ENCODE data around the gene RIPOR2.
A peak's percentile ranks its signal among the peaks of the same experiment; 100 is the strongest.

Gene RIPOR2

GRCh38 chr6:24840187-24840586 is 95.6 kb downstream of the RIPOR2 start:
- no peak for DNase-seq

GRCh38 chr6:24838994-24839393 is 96.8 kb downstream of the RIPOR2 start:
- DNase-seq: peak in 1 of 5 experiments; percentile 34

- no peak for DNase-seq
These were observed 97.7 kb downstream of the RIPOR2 start for GRCh38 chr6:24838081-24838480.

GRCh38 chr6:24836109-24836508 is 99.7 kb downstream of the RIPOR2 start:
- DNase-seq: no peak

GRCh38 chr6:24833711-24834386 is 101.9 kb downstream of the RIPOR2 start:
- peak in 1 of 5 experiments; percentile 43 for DNase-seq

GRCh38 chr6:24832794-24833193 is 103.0 kb downstream of the RIPOR2 start:
- DNase-seq: no peak

- no peak for DNase-seq
These were observed 103.7 kb downstream of the RIPOR2 start for GRCh38 chr6:24831771-24832716.

GRCh38 chr6:24829657-24830056 is 106.1 kb downstream of the RIPOR2 start:
- DNase-seq: no peak

GRCh38 chr6:24827970-24828369 is 107.8 kb downstream of the RIPOR2 start:
- DNase-seq: no peak

DNA sequence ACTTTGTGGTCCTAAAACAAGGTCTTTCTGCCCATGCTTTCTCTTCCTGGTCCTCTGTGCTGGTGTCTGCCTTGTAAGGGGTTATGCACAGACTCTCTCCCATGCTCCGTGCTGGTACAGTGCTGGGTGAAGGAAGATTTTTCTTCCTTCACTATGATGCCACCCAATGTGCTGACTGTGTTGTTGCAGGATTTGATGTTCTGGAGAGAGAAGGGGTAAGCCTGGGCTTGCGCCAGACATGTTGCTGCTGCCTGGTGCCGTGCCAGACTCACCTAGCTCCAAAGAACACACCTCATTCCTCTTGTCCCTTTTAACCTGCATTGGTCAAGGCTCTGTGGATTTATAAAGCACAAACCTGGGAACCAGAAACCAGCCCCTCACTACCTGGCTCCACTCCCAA is 108.6 kb downstream of the RIPOR2 start:
- DNase-seq: no peak

GRCh38 chr6:24825130-24825630 is 110.6 kb downstream of the RIPOR2 start:
- DNase-seq: no peak

DNA sequence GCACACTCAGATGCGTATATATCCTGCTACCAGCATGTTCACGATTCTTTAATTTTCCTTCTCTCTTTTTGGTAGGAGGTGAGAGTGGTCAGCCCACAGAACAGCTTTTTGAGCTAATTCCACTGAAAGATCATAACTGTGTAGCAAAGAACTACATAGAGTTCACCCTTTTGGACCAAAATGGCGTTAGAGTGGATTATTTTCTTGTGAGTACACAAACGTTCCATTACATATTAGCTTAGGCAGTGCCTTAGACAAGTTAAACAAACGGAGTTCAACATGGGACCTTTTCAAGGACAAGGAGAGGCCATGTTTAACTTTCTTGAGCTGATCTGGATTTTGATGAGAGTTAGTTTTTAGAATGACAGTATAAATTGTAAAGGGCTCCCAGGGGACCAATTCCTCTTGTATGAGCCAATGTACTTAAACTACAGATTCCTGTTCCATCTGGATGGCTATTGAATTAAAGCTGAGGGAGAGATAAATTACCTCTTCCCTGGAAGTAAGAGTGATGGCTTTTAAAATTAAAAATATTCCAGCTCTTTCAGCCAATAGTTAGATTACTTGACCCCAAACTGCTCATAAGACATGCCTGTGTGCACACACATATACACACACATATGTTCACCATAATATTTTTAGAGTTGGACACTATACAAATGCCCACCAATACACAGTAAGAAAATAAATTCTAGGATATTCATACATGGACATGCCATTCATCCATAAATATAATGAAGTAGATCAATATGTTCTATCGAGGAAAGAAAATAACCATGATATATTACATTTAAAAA is 111.4 kb downstream of the RIPOR2 start:
- no peak for DNase-seq

DNA sequence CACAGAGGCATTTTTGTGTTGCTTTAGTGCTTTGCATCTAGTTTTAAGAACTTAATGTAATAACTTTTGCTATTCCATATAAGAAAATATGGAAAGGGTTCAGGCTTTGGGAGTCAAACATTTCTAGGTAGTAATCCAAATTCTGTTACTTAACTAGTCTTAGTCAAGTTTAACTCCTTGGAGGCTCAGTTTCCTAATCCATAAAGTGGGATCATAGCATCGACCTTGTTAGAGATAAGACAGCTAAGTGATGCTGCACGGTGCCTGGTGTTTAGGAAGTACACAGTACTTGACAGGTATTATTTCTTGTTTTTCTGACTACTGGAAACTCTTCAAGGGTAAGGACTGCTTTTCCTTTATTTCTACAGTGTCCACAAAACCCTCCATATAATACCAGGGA is 112.6 kb downstream of the RIPOR2 start:
- no peak for DNase-seq

DNA sequence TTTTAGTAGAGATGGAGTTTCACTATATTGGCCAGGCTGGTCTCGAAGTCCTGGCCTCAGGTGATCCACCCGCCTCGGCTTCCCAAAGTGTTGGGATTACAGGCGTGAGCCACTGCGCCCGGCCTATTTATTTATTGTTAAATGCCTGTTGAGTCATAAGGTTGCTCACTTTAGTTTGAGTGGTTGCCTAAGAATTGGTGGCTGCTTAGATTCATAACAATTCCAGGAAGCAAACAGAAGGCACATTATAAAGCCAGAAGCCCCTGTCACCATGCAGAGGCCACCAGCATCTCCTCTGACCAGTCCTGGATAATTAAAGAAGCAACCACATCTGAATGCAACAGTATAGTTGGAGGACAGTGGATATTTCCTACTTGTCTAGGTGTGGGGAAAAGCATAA is 113.1 kb downstream of the RIPOR2 start:
- no peak for DNase-seq

GRCh38 chr6:24821860-24822444 is 113.8 kb downstream of the RIPOR2 start:
- DNase-seq: no peak

DNA sequence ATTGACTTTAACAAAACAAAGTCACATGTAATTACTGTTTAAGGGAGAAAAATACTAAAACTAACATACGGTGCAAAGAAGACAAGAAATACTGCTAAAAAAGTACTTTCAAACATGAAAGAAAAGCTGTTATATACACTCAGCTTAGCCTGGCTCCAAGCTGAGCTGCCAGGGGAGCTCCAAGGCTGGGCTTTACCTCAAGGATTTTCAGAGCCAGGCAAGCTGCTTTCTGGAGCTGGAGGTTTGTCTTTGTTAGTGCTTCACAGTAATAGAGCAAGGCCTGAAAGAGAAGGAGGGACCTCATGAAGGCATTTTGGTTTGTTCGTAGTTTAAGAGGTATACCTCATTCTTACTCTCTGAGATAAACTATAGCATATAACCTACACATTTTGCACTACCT is 117.4 kb downstream of the RIPOR2 start:
- DNase-seq: no peak

DNA sequence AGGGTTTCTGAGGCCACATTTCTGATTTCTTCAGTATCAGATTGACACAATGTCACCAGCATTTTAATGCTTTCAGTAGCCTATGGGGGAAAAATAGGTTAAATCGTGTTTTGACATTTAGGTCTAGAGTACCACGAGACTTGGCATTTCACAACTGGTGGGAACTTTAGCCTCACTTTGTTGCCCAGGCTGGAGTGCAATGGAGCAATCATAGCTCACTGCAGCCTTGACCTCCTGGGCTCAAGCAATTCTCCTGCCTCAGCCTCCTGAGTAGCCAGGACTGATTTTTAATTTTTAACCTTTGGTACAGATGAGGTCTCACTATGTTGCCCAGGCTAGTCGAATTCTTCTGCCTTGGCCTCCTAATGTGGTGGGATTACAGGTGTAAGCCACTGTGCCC is 126.0 kb downstream of the RIPOR2 start:
- no peak for DNase-seq

DNA sequence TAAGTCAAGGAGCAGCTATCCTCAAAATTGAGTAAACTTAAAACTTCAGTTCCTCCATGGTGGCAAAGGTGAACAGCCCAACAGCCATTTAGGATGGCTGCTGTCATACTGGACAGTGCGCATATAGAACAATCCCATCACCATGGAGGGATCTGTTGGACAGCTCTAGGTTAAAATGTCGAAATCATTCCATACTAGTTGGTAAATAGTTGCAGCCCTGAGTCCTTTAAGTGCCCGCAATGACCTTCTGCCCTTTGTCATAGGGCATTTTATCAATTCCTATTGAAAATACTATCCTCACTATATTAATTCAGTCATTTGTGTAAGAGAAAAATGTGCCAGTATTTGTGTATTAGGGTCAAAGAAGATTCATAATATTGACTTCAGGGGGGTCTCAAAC is 128.2 kb downstream of the RIPOR2 start:
- no peak for DNase-seq

DNA sequence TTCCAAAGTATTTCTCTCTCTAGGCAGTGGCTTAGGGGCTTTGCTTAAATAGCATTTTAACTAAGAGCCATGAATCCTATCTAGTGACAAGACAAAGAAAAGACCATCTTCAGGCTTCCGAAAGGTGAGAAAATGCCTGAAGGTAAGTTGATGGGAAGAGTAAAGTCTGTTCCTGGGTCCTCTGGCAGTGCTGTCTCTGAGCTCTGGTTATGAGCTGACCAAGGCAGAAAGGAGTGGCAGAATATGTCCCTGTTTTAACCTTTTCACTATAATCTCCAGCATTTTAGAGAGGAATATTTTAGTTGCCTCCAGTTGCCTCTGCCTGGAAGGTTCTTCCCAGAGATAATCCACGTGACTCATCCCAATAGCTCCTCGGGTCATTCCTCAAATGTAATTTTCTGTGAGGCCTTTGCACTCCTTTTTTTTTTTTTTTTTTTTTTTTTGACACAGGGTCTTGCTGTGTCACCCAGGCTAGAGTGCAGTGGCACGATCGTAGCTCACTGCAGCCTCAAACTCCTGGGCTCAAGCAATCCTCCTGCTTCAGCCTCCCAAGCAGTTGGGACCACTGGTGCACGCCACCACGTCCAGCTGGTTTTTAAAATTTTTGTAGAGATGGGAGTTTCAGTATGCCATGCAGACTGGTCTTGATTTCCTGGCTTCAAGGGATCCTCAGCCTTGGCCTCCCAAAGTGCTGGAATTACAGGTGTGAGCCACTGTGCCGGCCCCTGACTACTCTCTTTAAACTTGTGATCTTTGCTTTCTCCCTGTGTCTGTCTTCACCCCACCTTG is 133.3 kb downstream of the RIPOR2 start:
- no peak for DNase-seq

DNA sequence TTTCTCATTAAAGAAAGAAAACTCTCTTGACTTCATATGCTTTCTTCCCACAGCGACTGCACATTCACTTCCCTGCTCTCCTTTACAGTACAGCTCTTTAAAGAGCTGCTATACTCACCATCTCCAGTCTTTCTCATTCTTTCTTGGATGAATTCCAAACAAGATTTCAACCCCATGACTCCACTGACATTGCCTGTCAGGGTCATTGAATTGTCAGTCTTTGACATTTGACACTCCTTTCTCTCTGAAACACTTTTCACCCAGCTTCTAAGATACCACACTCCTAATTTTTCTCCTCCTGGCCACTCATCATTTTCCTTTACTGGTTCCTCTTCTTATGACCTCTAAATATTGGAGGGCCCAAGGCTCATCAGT is 136.2 kb downstream of the RIPOR2 start:
- no peak for DNase-seq

GRCh38 chr6:24798740-24799540 is 136.8 kb downstream of the RIPOR2 start, which contains the start of gene ARMH2:
TSS of gene ARMH2 (minus strand) at chr6:24798917. CDS start at chr6:24798857, 60 bp downstream.
- DNase-seq: no peak
